ENCODE results near the gene HIRA. TPM values are rescaled to one million over a fixed set of nuclear protein-coding genes. Genes with fewer than 3 reads are reported as not detected.

Gene HIRA
- total RNA-seq, 1 donor: 27.2 TPM

- no peak for DNase-seq (ENCODE audit: low read depth in 2 of 3, low spot score in 2 of 3)
Measured at GRCh38 chr22:19412478-19412877, 19.1 kb downstream of the HIRA start.

- no peak for DNase-seq (ENCODE audit: low read depth in 2 of 3, low spot score in 2 of 3)
Measured at GRCh38 chr22:19411690-19412045, 19.9 kb downstream of the HIRA start.

GRCh38 chr22:19410941-19411689 is 20.4 kb downstream of the HIRA start:
- no peak for DNase-seq (ENCODE audit: low read depth in 2 of 3, low spot score in 2 of 3)

- no peak for DNase-seq (ENCODE audit: low read depth in 2 of 3, low spot score in 2 of 3)
Measured at GRCh38 chr22:19407649-19408606, 23.6 kb downstream of the HIRA start.

- no peak for DNase-seq (ENCODE audit: low read depth in 2 of 3, low spot score in 2 of 3)
Measured at GRCh38 chr22:19406846-19407245, 24.7 kb downstream of the HIRA start.

GRCh38 chr22:19406281-19406811 is 25.2 kb downstream of the HIRA start:
- no peak for DNase-seq (ENCODE audit: low read depth in 2 of 3, low spot score in 2 of 3)

- no peak for DNase-seq (ENCODE audit: low read depth in 2 of 3, low spot score in 2 of 3)
Measured at GRCh38 chr22:19405652-19406051, 25.9 kb downstream of the HIRA start.

GRCh38 chr22:19405133-19405532 is 26.4 kb downstream of the HIRA start:
- no peak for DNase-seq (ENCODE audit: low read depth in 2 of 3, low spot score in 2 of 3)

- no peak for DNase-seq (ENCODE audit: low read depth in 2 of 3, low spot score in 2 of 3)
Measured at GRCh38 chr22:19404676-19405075, 26.9 kb downstream of the HIRA start.

- no peak for DNase-seq (ENCODE audit: low read depth in 2 of 3, low spot score in 2 of 3)
Measured at GRCh38 chr22:19402642-19403191, 28.8 kb downstream of the HIRA start.

- no peak for DNase-seq (ENCODE audit: low read depth in 2 of 3, low spot score in 2 of 3)
Measured at GRCh38 chr22:19401483-19401882, 30.1 kb downstream of the HIRA start.

- DNase-seq (ENCODE audit: low read depth in 2 of 3, low spot score in 2 of 3): no peak
Measured at GRCh38 chr22:19400881-19401280, 30.7 kb downstream of the HIRA start.

- DNase-seq (ENCODE audit: low read depth in 2 of 3, low spot score in 2 of 3): no peak
Measured at GRCh38 chr22:19398652-19399051, 32.9 kb downstream of the HIRA start.

GRCh38 chr22:19398206-19398605 is 33.3 kb downstream of the HIRA start:
- DNase-seq (ENCODE audit: low read depth in 2 of 3, low spot score in 2 of 3): no peak

- no peak for DNase-seq (ENCODE audit: low read depth in 2 of 3, low spot score in 2 of 3)
Measured at GRCh38 chr22:19397734-19398104, 33.8 kb downstream of the HIRA start.

GRCh38 chr22:19396934-19397733 is 34.4 kb downstream of the HIRA start:
- DNase-seq (ENCODE audit: low read depth in 2 of 3, low spot score in 2 of 3): peak in 2 of 3 donors; percentile 15 to 25

GRCh38 chr22:19396561-19396933 is 35.0 kb downstream of the HIRA start:
- no peak for DNase-seq (ENCODE audit: low read depth in 2 of 3, low spot score in 2 of 3)

- DNase-seq (ENCODE audit: low read depth in 2 of 3, low spot score in 2 of 3): no peak
Measured at GRCh38 chr22:19395276-19395675, 36.3 kb downstream of the HIRA start.

- no peak for DNase-seq (ENCODE audit: low read depth in 2 of 3, low spot score in 2 of 3)
Measured at GRCh38 chr22:19394274-19395050, 37.1 kb downstream of the HIRA start.

GRCh38 chr22:19393704-19394103 is 37.8 kb downstream of the HIRA start:
- no peak for DNase-seq (ENCODE audit: low read depth in 2 of 3, low spot score in 2 of 3)

All from hematopoietic multipotent progenitor cell (in vitro differentiated cells).